GM19372 (cell line): ENCODE results near the gene PANX2.
"Not testable (repeated sequence)": the region's sequence is repeated elsewhere in the genome, so short reads cannot be mapped to it uniquely, and the experiment has no call there.

ENCODE experiments used
- ATAC-seq: cut with Tn5 transposase; IDR thresholded peaks from one replicate; pipeline ENCODE4 v1.9.1; 2021; ENCODE audit warnings: mild to moderate bottlenecking, low read depth, moderate library complexity; ENCODE audit not compliant: unreplicated experiment

Gene PANX2

GRCh38 chr22:50196256-50196655 is 25.7 kb downstream of the PANX2 start:
- no peak for ATAC-seq

- ATAC-seq: no peak
Measured at GRCh38 chr22:50197000-50197800, 26.7 kb downstream of the PANX2 start.

- ATAC-seq: no peak
Measured at GRCh38 chr22:50197856-50198623, 27.5 kb downstream of the PANX2 start.

GRCh38 chr22:50198624-50199017 is 28.1 kb downstream of the PANX2 start:
- ATAC-seq: no peak

GRCh38 chr22:50199251-50199721 is 28.8 kb downstream of the PANX2 start:
- no peak for ATAC-seq

- ATAC-seq: no peak
Measured at GRCh38 chr22:50199829-50200460, 29.4 kb downstream of the PANX2 start.

- ATAC-seq: peak; percentile 78
Measured at GRCh38 chr22:50200461-50201190, 30.1 kb downstream of the PANX2 start, which contains the start of gene SELENOO. SELENOO (plus strand) TSS chr22:50201011; CDS start chr22:50201037, 26 bp downstream.

GRCh38 chr22:50201191-50202129 is 30.9 kb downstream of the PANX2 start:
- ATAC-seq: peak; percentile 30

GRCh38 chr22:50202130-50202666 is 31.7 kb downstream of the PANX2 start:
- no peak for ATAC-seq

GRCh38 chr22:50203288-50203687 is 32.8 kb downstream of the PANX2 start:
- no peak for ATAC-seq

- no peak for ATAC-seq
Measured at GRCh38 chr22:50204571-50204970, 34.0 kb downstream of the PANX2 start.

GRCh38 chr22:50204998-50205397 is 34.5 kb downstream of the PANX2 start:
- not testable (repeated sequence) for ATAC-seq

- ATAC-seq: no peak
Measured at GRCh38 chr22:50205781-50206569, 35.4 kb downstream of the PANX2 start.

GRCh38 chr22:50206599-50206998 is 36.1 kb downstream of the PANX2 start:
- no peak for ATAC-seq

GRCh38 chr22:50207383-50208140 is 37.0 kb downstream of the PANX2 start:
- no peak for ATAC-seq

GRCh38 chr22:50208430-50208938 is 38.0 kb downstream of the PANX2 start:
- ATAC-seq: no peak
